ENCODE measurements around the gene NMD3.

- TF ChIP-seq CTCF (IDR thresholded peaks at IDR 0.05; ENCODE audit: insufficient read depth, low read length, poor library complexity, severe bottlenecking) (no peak), EZH2phosphoT487 (conservative IDR thresholded peaks at IDR 0.05; ENCODE audit: low read length) (no peak)
These were observed 70.2 kb downstream of the NMD3 start for GRCh38 chr3:161291191-161291901.
